HG03095 (cell line): ENCODE results near the gene TLX3.
"Not testable (repeated sequence)": the region's sequence is repeated elsewhere in the genome, so short reads cannot be mapped to it uniquely, and the experiment has no call there.

Experiments used
- ATAC-seq: cut with Tn5 transposase; IDR thresholded peaks from one replicate; pipeline ENCODE4 v1.9.1; 2021; ENCODE audit warnings: moderate library complexity; ENCODE audit not compliant: unreplicated experiment

TLX3 gene

DNA sequence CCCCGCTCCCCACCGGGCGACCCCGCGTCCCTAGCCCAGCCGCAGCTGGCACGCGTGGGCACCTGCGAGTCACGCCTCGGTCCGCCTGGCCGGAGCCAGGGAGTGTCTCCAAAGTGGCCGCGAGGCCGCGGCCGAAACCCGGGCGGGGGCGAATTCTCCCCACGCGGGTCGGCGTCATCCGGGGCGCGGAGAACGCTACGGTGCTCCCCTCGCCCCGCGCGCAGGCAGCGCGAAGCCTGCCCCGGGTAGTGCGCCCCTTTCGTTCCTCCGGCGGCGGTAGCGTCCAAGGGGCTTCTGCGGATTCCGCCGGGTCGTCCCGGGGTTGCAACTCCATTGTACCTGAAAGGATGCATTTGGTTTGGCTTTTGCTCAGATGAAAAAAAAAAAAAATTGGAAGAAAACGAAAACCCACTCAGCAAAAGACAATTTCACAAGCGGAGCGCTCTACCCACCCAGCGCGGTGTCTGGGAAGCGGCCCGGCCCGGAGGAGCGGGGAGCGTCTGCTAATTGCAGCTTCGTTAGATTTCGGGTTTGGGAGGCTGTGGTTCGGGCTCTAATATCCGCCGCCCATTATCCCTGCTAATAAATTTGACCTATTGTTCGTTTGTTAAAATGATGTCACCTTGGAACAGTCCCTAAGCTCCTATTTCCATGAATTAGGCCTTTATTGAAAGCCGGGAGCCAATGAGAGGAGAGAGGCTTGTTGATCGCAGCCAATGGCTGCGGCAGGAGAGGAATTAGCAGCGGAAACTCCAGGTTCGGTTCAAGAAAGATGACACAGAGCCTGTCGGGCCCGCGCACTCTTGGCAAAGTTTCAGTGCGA is at the start of gene TLX3:
Gene TLX3 (plus strand): TSS at position 796 of the 823 bp plus-strand sequence. CDS start 118 bp downstream, outside the sequence.
- no peak for ATAC-seq

- no peak for ATAC-seq
These were observed 47.7 kb upstream of the TLX3 start for GRCh38 chr5:171261361-171261760.

GRCh38 chr5:171261904-171262303 is 47.1 kb upstream of the TLX3 start:
- ATAC-seq: no peak

DNA sequence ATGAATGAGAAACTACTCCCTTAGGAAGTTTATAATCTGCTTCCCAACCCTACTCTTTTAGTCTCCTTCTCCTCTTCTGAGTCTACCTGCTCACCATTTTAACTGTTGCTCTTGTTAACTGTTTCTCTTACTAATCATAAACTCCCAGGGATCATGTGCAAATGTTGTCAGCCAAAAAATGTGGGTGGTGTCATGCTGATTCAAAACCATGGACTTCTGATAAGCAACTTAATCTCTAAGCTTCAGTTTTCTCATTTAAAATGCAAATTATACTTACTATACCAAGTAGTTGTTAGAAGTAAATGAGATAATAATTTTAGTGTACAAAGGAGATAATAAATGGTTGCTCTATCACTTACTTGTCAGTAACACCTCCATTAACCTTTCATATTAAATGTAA is 45.9 kb upstream of the TLX3 start:
- ATAC-seq: no peak

DNA sequence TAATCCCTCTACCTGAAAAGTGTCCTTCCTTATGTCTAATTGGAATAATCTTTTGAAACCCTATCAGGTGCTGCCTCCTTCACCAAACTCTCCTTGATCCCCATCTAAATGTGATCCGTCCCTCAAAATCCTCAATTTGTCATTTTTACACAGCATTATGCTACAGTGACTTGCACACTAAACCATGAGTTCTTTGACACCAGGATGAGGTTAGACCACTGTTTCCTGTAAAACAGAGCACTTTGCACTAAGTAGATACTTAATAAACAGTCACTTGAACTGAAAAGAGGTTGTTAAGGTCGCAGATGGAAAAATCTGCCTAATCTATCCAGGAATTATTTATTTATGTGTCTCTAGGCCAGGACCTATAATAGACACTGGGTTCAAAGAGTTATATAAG is 44.2 kb upstream of the TLX3 start:
- no peak for ATAC-seq

GRCh38 chr5:171268700-171269620 is 40.1 kb upstream of the TLX3 start:
- ATAC-seq: no peak

- ATAC-seq: no peak
These were observed 39.3 kb upstream of the TLX3 start for GRCh38 chr5:171269717-171270116.

GRCh38 chr5:171270136-171270535 is 38.9 kb upstream of the TLX3 start:
- no peak for ATAC-seq

GRCh38 chr5:171271798-171272197 is 37.2 kb upstream of the TLX3 start:
- no peak for ATAC-seq

- ATAC-seq: no peak
These were observed 35.8 kb upstream of the TLX3 start for GRCh38 chr5:171272996-171273970.

GRCh38 chr5:171275841-171276544 is 33.1 kb upstream of the TLX3 start:
- no peak for ATAC-seq

DNA sequence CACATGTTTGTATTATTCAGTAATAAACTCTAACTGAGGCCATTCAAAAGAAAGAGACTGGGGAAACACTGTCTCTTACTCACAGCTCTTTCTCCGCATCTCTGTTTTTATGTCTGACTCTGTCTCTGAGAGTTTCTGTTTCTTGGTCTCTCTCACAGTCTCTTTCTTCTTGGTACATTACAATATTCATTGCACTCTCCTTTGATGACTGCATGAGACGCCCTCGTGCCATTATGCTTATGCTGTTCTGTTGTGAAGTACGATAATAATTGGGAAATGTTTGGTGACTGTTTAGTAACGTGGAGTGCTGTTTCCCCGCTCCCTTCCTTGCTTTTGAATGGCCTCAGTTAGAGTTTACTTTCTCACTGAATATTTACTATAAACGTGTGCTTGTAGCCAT is 25.3 kb upstream of the TLX3 start:
- ATAC-seq: no peak

- no peak for ATAC-seq
These were observed 23.6 kb upstream of the TLX3 start for GRCh38 chr5:171285465-171285864.

GRCh38 chr5:171288066-171288465 is 21.0 kb upstream of the TLX3 start:
- no peak for ATAC-seq

DNA sequence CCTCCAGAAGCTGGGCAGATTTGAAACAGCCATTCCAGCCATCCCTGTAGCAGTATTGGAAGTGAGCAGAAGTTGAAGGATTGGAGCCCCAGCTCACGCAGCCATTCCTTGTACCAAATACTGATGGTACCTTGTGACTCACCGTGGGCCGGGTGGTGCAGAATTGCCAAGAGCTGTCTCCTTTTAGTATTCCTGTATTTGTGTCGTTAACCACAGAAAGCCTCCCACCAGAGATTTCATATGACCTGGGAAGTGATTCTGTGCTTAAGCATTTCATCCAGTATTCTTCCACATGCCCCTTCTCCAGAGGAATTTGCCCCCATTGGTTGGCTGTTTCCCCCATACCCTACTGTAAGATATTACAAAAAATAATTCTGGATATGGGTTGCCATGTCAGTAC is 17.7 kb upstream of the TLX3 start:
- no peak for ATAC-seq

- no peak for ATAC-seq
These were observed 13.7 kb upstream of the TLX3 start for GRCh38 chr5:171295299-171295698.

- ATAC-seq: no peak
These were observed 13.2 kb upstream of the TLX3 start for GRCh38 chr5:171295801-171296200.

- not testable (repeated sequence) for ATAC-seq
These were observed 11.1 kb upstream of the TLX3 start for GRCh38 chr5:171297941-171298340.

GRCh38 chr5:171299228-171299627 is 9.8 kb upstream of the TLX3 start:
- no peak for ATAC-seq

- no peak for ATAC-seq
These were observed 9.2 kb upstream of the TLX3 start for GRCh38 chr5:171299851-171300250.
